T follicular helper cell (primary cell): Measurements from ENCODE around the gene APOBR.
"Not testable (repeated sequence)": the region's sequence is repeated elsewhere in the genome, so short reads cannot be mapped to it uniquely, and the experiment has no call there.

ENCODE experiments used
- DNase-seq: peaks from one replicate; pipeline ENCODE4 v3.0.0-alpha.2; 2020; ENCODE audit warnings: low read depth

Gene APOBR

GRCh38 chr16:28526201-28527099 is 32.0 kb downstream of the APOBR start:
- no peak for DNase-seq

GRCh38 chr16:28527100-28527785 is 32.8 kb downstream of the APOBR start:
- DNase-seq = not testable (repeated sequence)

GRCh38 chr16:28527985-28528384 is 33.5 kb downstream of the APOBR start:
- no peak for DNase-seq

- DNase-seq = no peak
Observed at GRCh38 chr16:28528463-28528867, 34.0 kb downstream of the APOBR start.

- no peak for DNase-seq
Observed at GRCh38 chr16:28529124-28529523, 34.7 kb downstream of the APOBR start.

- no peak for DNase-seq
Observed at GRCh38 chr16:28531777-28532744, 37.6 kb downstream of the APOBR start.

- no peak for DNase-seq
Observed at GRCh38 chr16:28532940-28533647, 38.7 kb downstream of the APOBR start.

- no peak for DNase-seq
Observed at GRCh38 chr16:28534542-28535373, 40.3 kb downstream of the APOBR start.

- DNase-seq = no peak
Observed at GRCh38 chr16:28537076-28537475, 42.6 kb downstream of the APOBR start.

GRCh38 chr16:28537964-28538732 is 43.7 kb downstream of the APOBR start:
- DNase-seq = no peak

- DNase-seq = no peak
Observed at GRCh38 chr16:28538733-28539596, 44.5 kb downstream of the APOBR start, which contains the start of gene NUPR1. TSS of gene NUPR1 (minus strand) at chr16:28538974. CDS start at chr16:28538907, 67 bp downstream.

GRCh38 chr16:28540346-28540745 is 45.9 kb downstream of the APOBR start:
- no peak for DNase-seq

- DNase-seq = no peak
Observed at GRCh38 chr16:28542646-28543045, 48.2 kb downstream of the APOBR start.

- no peak for DNase-seq
Observed at GRCh38 chr16:28543072-28543471, 48.6 kb downstream of the APOBR start.

- no peak for DNase-seq
Observed at GRCh38 chr16:28544998-28545397, 50.6 kb downstream of the APOBR start.

GRCh38 chr16:28545964-28546363 is 51.5 kb downstream of the APOBR start:
- DNase-seq = not testable (repeated sequence)

- no peak for DNase-seq
Observed at GRCh38 chr16:28546626-28547025, 52.2 kb downstream of the APOBR start.

- no peak for DNase-seq
Observed at GRCh38 chr16:28548306-28548802, 53.9 kb downstream of the APOBR start.
